ENCODE measurements around the gene PRDM10.
A peak's percentile ranks its signal among the peaks of the same experiment; 100 is the strongest.

Gene PRDM10

GRCh38 chr11:130002352-130002845 is at the start of gene PRDM10:
Gene PRDM10 (minus strand): TSS chr11:130002835. CDS start chr11:129960964, 41,871 bp downstream.
- H3K9ac ChIP-seq (ENCODE audit: low read length) = peak within 1 kb of the TSS; percentile 89
- peaks cover 8% of the 10 kb centered on the region for H3K4me1 ChIP-seq (ENCODE audit: control insufficient read depth, low read depth, low read length)
- peak within 1 kb of the TSS; percentile 97 for H3K27ac ChIP-seq (ENCODE audit: low read length)
- no peaks in the 10 kb centered on the region for H3K27me3 ChIP-seq (ENCODE audit: control insufficient read depth, insufficient read depth, low read length)
- no peaks in the 10 kb centered on the region for H3K36me3 ChIP-seq (ENCODE audit: control insufficient read depth, low read depth, low read length)
- H3K9me3 ChIP-seq (ENCODE audit: control insufficient read depth, low read depth, low read length) = no peaks in the 10 kb centered on the region
- H3K4me3 ChIP-seq (ENCODE audit: low read length) = peak within 1 kb of the TSS; percentile 94

- H3K27me3 ChIP-seq (ENCODE audit: control insufficient read depth, insufficient read depth, low read length) = no peaks in the 10 kb centered on the region
- H3K9me3 ChIP-seq (ENCODE audit: control insufficient read depth, low read depth, low read length) = no peaks in the 10 kb centered on the region
- H3K9ac ChIP-seq (ENCODE audit: low read length) = no peak overlapping the region
- H3K4me3 ChIP-seq (ENCODE audit: low read length) = no peak overlapping the region
- H3K4me1 ChIP-seq (ENCODE audit: control insufficient read depth, low read depth, low read length) = no peaks in the 10 kb centered on the region
- H3K36me3 ChIP-seq (ENCODE audit: control insufficient read depth, low read depth, low read length) = no peaks in the 10 kb centered on the region
- no peak overlapping the region for H3K27ac ChIP-seq (ENCODE audit: low read length)
Measured at GRCh38 chr11:130051082-130051481, 48.4 kb upstream of the PRDM10 start.

GRCh38 chr11:130050257-130050656 is 47.6 kb upstream of the PRDM10 start:
- Histone ChIP-seq H3K27ac (ENCODE audit: low read length) (no peak overlapping the region), H3K9me3 (ENCODE audit: control insufficient read depth, low read depth, low read length) (no peaks in the 10 kb centered on the region), H3K9ac (ENCODE audit: low read length) (no peak overlapping the region), H3K4me1 (ENCODE audit: control insufficient read depth, low read depth, low read length) (no peaks in the 10 kb centered on the region), H3K4me3 (ENCODE audit: low read length) (no peak overlapping the region), H3K36me3 (ENCODE audit: control insufficient read depth, low read depth, low read length) (no peaks in the 10 kb centered on the region), H3K27me3 (ENCODE audit: control insufficient read depth, insufficient read depth, low read length) (no peaks in the 10 kb centered on the region)

GRCh38 chr11:130049328-130049771 is 46.7 kb upstream of the PRDM10 start:
- no peaks in the 10 kb centered on the region for H3K27me3 ChIP-seq (ENCODE audit: control insufficient read depth, insufficient read depth, low read length)
- no peaks in the 10 kb centered on the region for H3K9me3 ChIP-seq (ENCODE audit: control insufficient read depth, low read depth, low read length)
- no peak overlapping the region for H3K9ac ChIP-seq (ENCODE audit: low read length)
- no peaks in the 10 kb centered on the region for H3K36me3 ChIP-seq (ENCODE audit: control insufficient read depth, low read depth, low read length)
- H3K4me1 ChIP-seq (ENCODE audit: control insufficient read depth, low read depth, low read length) = no peaks in the 10 kb centered on the region
- H3K27ac ChIP-seq (ENCODE audit: low read length) = no peak overlapping the region
- H3K4me3 ChIP-seq (ENCODE audit: low read length) = no peak overlapping the region

DNA sequence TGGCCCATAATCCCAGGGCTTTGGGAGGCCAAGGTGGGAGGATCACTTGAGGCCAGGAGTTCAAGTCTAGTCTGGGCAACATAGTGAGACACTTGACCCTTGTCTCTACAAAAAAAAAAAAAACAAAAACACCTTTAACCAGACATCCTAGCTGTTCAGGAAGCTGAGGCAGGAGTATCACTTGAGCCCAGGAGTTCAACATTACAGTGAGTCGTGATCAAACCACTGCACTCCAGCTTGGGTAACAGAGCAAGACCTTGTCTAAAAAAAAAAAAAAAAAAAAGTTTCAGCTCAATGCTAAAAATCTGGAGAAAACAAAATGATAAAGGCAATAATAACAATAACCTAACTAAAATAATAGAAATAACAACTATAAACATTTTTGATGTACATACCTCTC is 44.5 kb upstream of the PRDM10 start:
- no peak overlapping the region for H3K9ac ChIP-seq (ENCODE audit: low read length)
- H3K9me3 ChIP-seq (ENCODE audit: control insufficient read depth, low read depth, low read length) = no peaks in the 10 kb centered on the region
- H3K27ac ChIP-seq (ENCODE audit: low read length) = no peak overlapping the region
- H3K4me1 ChIP-seq (ENCODE audit: control insufficient read depth, low read depth, low read length) = no peaks in the 10 kb centered on the region
- H3K4me3 ChIP-seq (ENCODE audit: low read length) = no peak overlapping the region
- H3K27me3 ChIP-seq (ENCODE audit: control insufficient read depth, insufficient read depth, low read length) = no peaks in the 10 kb centered on the region
- no peaks in the 10 kb centered on the region for H3K36me3 ChIP-seq (ENCODE audit: control insufficient read depth, low read depth, low read length)

GRCh38 chr11:130043575-130043974 is 40.9 kb upstream of the PRDM10 start:
- H3K4me1 ChIP-seq (ENCODE audit: control insufficient read depth, low read depth, low read length) = no peaks in the 10 kb centered on the region
- H3K27ac ChIP-seq (ENCODE audit: low read length) = no peak overlapping the region
- no peak overlapping the region for H3K9ac ChIP-seq (ENCODE audit: low read length)
- no peaks in the 10 kb centered on the region for H3K9me3 ChIP-seq (ENCODE audit: control insufficient read depth, low read depth, low read length)
- H3K4me3 ChIP-seq (ENCODE audit: low read length) = no peak overlapping the region
- no peaks in the 10 kb centered on the region for H3K36me3 ChIP-seq (ENCODE audit: control insufficient read depth, low read depth, low read length)
- H3K27me3 ChIP-seq (ENCODE audit: control insufficient read depth, insufficient read depth, low read length) = no peaks in the 10 kb centered on the region

GRCh38 chr11:130042093-130042591 is 39.5 kb upstream of the PRDM10 start:
- no peaks in the 10 kb centered on the region for H3K27me3 ChIP-seq (ENCODE audit: control insufficient read depth, insufficient read depth, low read length)
- H3K9me3 ChIP-seq (ENCODE audit: control insufficient read depth, low read depth, low read length) = no peaks in the 10 kb centered on the region
- H3K36me3 ChIP-seq (ENCODE audit: control insufficient read depth, low read depth, low read length) = no peaks in the 10 kb centered on the region
- H3K9ac ChIP-seq (ENCODE audit: low read length) = no peak overlapping the region
- no peak overlapping the region for H3K4me3 ChIP-seq (ENCODE audit: low read length)
- no peak overlapping the region for H3K27ac ChIP-seq (ENCODE audit: low read length)
- H3K4me1 ChIP-seq (ENCODE audit: control insufficient read depth, low read depth, low read length) = no peaks in the 10 kb centered on the region

DNA sequence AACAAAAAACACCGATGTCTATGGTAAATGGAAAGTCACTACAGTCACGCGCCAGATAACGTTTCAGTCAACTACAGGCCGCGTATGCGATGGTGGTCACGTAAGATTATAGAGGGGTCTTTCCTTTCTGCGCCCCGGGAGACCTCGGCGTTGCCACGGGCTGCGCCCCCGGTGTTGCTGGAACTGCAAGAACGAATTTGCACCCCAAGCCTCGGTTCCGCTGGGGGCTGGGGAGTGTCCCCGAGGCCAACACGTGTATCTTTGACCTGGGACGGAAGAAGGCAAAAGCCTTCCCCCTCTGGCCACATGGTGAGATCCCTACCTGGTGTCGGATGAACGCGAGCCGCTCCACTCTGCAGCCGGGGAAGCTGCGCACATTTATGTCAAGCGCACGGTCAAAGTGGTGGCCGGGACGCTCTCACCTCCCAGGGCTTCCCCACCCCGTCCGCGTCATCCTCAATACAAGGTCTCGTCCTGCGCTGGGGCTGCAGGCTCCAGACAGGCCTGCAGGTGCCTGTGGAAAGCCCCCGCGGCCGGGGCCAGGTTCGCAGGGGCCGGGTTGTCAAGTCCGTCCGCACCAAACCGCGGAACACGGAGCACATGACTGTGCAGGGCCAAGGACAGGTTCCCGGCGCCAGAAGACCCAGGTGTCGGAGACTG is 37.8 kb upstream of the PRDM10 start:
- Histone ChIP-seq H3K4me1 (ENCODE audit: control insufficient read depth, low read depth, low read length) (no peaks in the 10 kb centered on the region), H3K27me3 (ENCODE audit: control insufficient read depth, insufficient read depth, low read length) (no peaks in the 10 kb centered on the region), H3K9me3 (ENCODE audit: control insufficient read depth, low read depth, low read length) (no peaks in the 10 kb centered on the region), H3K4me3 (ENCODE audit: low read length) (no peak overlapping the region), H3K27ac (ENCODE audit: low read length) (no peak overlapping the region), H3K9ac (ENCODE audit: low read length) (no peak overlapping the region), H3K36me3 (ENCODE audit: control insufficient read depth, low read depth, low read length) (no peaks in the 10 kb centered on the region)

DNA sequence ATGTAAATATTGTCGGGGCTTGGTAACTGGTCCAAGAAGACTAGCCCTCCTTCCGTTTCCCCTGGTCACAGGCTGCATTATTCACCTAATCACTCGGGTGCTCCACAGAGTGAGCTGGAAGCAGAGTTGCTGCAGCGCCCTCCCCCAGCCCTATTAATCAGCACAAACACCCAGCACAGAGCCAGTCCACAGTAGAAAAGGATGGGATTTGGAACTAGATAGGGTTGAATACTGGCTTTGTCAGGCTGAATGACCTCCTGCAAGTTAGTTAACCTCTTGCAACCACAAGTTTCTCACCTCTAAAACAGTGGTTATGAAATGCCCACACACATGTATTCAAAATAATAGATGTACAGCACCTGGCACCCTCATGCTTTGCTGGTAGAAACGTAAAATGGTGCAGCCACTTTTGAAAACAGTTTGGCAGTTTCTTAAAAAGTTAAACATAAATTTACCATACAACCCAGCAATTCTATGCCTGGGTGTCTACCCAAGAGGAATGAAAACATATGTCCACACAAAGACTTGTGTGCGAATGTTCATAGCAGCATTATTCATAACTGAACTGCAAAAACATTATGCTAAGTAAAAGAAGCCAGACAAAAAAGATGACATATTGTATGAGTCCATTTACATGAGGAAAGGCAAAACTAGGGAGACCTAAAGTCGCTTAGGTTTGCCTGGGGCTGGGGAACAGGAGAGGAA is 35.4 kb upstream of the PRDM10 start:
- H3K9ac ChIP-seq (ENCODE audit: low read length) = no peak overlapping the region
- H3K36me3 ChIP-seq (ENCODE audit: control insufficient read depth, low read depth, low read length) = no peaks in the 10 kb centered on the region
- no peaks in the 10 kb centered on the region for H3K27me3 ChIP-seq (ENCODE audit: control insufficient read depth, insufficient read depth, low read length)
- H3K9me3 ChIP-seq (ENCODE audit: control insufficient read depth, low read depth, low read length) = no peaks in the 10 kb centered on the region
- no peak overlapping the region for H3K27ac ChIP-seq (ENCODE audit: low read length)
- H3K4me1 ChIP-seq (ENCODE audit: control insufficient read depth, low read depth, low read length) = no peaks in the 10 kb centered on the region
- H3K4me3 ChIP-seq (ENCODE audit: low read length) = no peak overlapping the region

GRCh38 chr11:130037058-130037457 is 34.4 kb upstream of the PRDM10 start:
- Histone ChIP-seq H3K9me3 (ENCODE audit: control insufficient read depth, low read depth, low read length) (no peaks in the 10 kb centered on the region), H3K27me3 (ENCODE audit: control insufficient read depth, insufficient read depth, low read length) (no peaks in the 10 kb centered on the region), H3K4me1 (ENCODE audit: control insufficient read depth, low read depth, low read length) (no peaks in the 10 kb centered on the region), H3K4me3 (ENCODE audit: low read length) (no peak overlapping the region), H3K9ac (ENCODE audit: low read length) (no peak overlapping the region), H3K36me3 (ENCODE audit: control insufficient read depth, low read depth, low read length) (no peaks in the 10 kb centered on the region), H3K27ac (ENCODE audit: low read length) (no peak overlapping the region)

DNA sequence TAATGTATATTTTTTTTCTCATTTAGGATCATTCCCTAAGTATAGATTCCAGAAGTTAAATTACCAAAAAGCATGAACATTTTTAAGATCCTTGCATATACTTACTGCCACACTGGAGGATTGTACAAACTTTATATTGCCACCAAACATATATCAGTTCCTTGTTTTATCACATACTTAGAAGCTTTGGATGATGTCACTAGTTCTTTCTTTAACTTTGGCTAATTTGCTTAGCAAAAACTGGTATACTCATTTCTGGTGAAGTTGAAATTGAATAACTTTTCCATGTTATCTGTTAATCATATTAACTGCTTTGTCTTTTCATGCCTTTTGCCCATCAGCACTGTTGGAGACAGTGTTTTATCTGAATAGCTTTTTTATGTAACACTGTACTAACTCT is 31.6 kb upstream of the PRDM10 start:
- Histone ChIP-seq H3K36me3 (ENCODE audit: control insufficient read depth, low read depth, low read length) (no peaks in the 10 kb centered on the region), H3K27ac (ENCODE audit: low read length) (no peak overlapping the region), H3K9me3 (ENCODE audit: control insufficient read depth, low read depth, low read length) (no peaks in the 10 kb centered on the region), H3K9ac (ENCODE audit: low read length) (no peak overlapping the region), H3K27me3 (ENCODE audit: control insufficient read depth, insufficient read depth, low read length) (no peaks in the 10 kb centered on the region), H3K4me1 (ENCODE audit: control insufficient read depth, low read depth, low read length) (peaks cover 2% of the 10 kb centered on the region), H3K4me3 (ENCODE audit: low read length) (no peak overlapping the region)
